Measurements from ENCODE around the gene WNT7B.

The WNT7B gene

DNA sequence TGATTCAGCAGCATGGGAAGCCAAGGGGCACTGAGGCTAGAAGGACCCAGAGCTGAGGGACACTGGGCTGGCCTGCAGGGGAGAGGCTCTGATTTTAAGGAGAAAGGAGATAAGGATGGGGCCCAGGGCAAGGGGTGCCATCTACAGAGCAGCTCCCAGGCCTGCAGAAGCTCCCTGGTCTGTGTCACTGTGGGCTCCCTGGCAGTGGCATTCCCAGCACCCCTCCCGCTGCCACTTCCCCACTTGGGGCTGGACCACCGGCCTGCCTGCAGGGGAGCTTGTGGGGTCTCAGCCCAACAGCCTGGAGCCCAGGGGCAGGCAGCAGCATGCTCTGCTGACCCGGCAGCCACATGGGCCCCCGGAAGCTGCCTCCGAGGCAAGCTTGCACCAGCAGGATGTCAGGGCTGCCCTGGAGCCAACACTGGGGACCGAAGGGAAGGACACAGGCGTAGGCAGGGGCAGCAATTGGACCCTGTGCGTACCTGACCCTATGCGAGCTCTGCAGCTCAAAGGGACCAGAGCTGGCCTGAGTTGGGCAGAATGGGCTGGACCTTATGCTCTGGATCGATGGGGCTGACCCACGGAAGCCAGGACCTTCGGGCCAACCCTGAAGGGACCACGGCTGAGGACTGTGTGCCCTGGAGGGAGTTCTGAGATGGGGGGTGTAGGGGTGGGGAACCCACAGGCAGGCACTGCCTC, 35.4 kb upstream of the WNT7B start:
- FAIRE-seq (no peak), DNase-seq (ENCODE audit: insufficient read length, low spot score) (no peak)
- TF ChIP-seq, protein P1, sequence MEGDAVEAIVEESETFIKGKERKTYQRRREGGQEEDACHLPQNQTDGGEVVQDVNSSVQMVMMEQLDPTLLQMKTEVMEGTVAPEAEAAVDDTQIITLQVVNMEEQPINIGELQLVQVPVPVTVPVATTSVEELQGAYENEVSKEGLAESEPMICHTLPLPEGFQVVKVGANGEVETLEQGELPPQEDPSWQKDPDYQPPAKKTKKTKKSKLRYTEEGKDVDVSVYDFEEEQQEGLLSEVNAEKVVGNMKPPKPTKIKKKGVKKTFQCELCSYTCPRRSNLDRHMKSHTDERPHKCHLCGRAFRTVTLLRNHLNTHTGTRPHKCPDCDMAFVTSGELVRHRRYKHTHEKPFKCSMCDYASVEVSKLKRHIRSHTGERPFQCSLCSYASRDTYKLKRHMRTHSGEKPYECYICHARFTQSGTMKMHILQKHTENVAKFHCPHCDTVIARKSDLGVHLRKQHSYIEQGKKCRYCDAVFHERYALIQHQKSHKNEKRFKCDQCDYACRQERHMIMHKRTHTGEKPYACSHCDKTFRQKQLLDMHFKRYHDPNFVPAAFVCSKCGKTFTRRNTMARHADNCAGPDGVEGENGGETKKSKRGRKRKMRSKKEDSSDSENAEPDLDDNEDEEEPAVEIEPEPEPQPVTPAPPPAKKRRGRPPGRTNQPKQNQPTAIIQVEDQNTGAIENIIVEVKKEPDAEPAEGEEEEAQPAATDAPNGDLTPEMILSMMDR (IDR thresholded peaks at IDR 0.05; ENCODE audit: insufficient read depth, missing control alignments), result no peak

GRCh38 chr22:46011627-46012181, 34.7 kb upstream of the WNT7B start:
- DNase-seq (ENCODE audit: insufficient read length, low spot score) (no peak), FAIRE-seq (no peak)
- TF ChIP-seq, protein P1 (IDR thresholded peaks at IDR 0.05; ENCODE audit: insufficient read depth, missing control alignments), result no peak

DNA sequence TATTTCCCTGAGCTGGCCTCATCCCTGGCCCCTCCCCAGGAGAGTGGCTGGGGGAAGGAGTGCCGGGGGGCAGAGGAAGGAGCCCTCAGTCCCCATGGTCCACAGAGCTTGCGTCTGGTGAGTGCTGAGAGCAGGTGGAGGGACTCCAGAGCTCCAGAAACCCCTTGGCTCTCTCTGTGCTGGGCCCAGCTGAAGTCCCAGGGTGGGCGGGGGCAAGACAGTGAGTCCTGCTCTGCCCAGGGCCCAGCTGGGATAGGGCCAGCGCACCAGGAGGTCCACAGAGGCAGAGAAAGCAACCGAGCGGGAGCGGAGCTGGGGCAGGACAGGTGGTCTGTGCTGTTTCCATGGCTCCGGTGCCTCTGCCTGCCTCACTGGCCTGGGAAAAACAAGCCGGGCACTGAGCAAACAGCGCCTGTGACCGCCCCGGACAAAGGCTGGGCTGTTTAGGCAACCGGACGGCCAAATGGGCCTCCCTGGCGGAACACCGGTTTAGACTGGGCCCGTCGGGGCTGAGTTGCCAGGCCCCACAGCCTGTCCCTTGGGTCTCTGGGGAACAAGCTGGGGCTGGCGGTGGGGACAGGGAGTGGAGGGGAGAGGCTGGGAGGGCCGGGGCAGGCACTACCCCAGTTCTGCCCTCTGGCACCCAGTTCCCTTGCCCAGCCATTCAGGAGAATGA, 34.1 kb upstream of the WNT7B start:
- FAIRE-seq (no peak), DNase-seq (ENCODE audit: insufficient read length, low spot score) (no peak)
- TF ChIP-seq, protein P1 (IDR thresholded peaks at IDR 0.05; ENCODE audit: insufficient read depth, missing control alignments), result no peak

GRCh38 chr22:46010207-46010867, 33.4 kb upstream of the WNT7B start:
- FAIRE-seq, result no peak
- no peak for DNase-seq (ENCODE audit: insufficient read length, low spot score)
- TF ChIP-seq, protein P1 (IDR thresholded peaks at IDR 0.05; ENCODE audit: insufficient read depth, missing control alignments), result no peak

DNA sequence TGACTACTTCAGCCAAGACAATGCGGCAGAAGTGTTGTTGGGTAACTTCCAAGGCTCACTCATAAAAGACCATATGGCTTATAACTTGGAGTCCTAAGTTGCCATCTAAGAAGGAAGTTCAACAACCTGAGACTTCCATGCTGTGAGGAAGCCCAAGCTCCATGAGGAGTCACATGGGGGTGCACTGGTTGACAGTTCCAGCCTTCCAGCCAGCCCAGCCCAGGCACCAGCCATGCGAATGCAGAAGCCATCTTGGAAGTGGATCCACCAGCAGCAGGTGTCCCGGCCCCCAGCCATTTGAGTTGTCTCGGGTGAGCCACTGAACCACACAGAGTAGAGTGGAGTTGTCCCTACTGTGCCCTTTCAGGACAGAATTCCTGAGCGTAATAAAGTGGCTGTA, 32.8 kb upstream of the WNT7B start:
- TF ChIP-seq, protein P1 (IDR thresholded peaks at IDR 0.05; ENCODE audit: insufficient read depth, missing control alignments), result no peak
- DNase-seq (ENCODE audit: insufficient read length, low spot score) (no peak), FAIRE-seq (no peak)

GRCh38 chr22:46008836-46009596, 32.1 kb upstream of the WNT7B start:
- TF ChIP-seq, protein P1 (IDR thresholded peaks at IDR 0.05; ENCODE audit: insufficient read depth, missing control alignments), result no peak
- DNase-seq (ENCODE audit: insufficient read length, low spot score) (no peak), FAIRE-seq (no peak)
